Measurements from ENCODE around the gene COL20A1. TPM values are rescaled to one million over a fixed set of nuclear protein-coding genes. Genes with fewer than 3 reads are reported as not detected.

Gene COL20A1
- total RNA-seq, 1 experiment from 2014 or later = 2.3 TPM

- no peak overlapping the region for H2AFZ ChIP-seq (ENCODE audit: low read length)
- H3K4ac ChIP-seq (ENCODE audit: low read depth, low read length) = no peak overlapping the region
- H3K4me2 ChIP-seq (ENCODE audit: insufficient read depth, insufficient read length, low read length) = no peak overlapping the region
- Mint-ChIP-seq H3K36me3 (ENCODE audit: insufficient read depth in 1 of 3, low read depth in 3 of 3) (no peaks in the 10 kb centered on the region), H3K9me3 (no peaks in the 10 kb centered on the region), H3K27me3 (ENCODE audit: low read depth) (peaks cover 24% of the 10 kb centered on the region), H3K4me3 (no peak overlapping the region), H3K4me1 (peaks cover 2 to 19% of the 10 kb centered on the region in 2 experiments; a peak in 3 of 4 replicates), H3K27ac (no peak overlapping the region)
- no peak overlapping the region for H3K18ac ChIP-seq (ENCODE audit: insufficient read length, low read depth, low read length)
- H3K27ac ChIP-seq (ENCODE audit: insufficient read length, low read depth, low read length) = no peak overlapping the region
- no peak for DNase-seq
- H2BK5ac ChIP-seq (ENCODE audit: insufficient read length, low read length) = no peak overlapping the region
- no peak overlapping the region for H2BK12ac ChIP-seq (ENCODE audit: insufficient read length, low read depth, low read length)
- H4K91ac ChIP-seq (ENCODE audit: insufficient read length, low read depth, low read length) = no peak overlapping the region
- no CpG with 5 or more reads among the region's 18 CpGs for whole genome bisulfite sequencing (ENCODE audit: extremely low coverage, insufficient read length, low lambda C conversion rate)
- no peaks in the 10 kb centered on the region for H3K79me1 ChIP-seq (ENCODE audit: insufficient read depth, low read depth, low read length, poor library complexity, severe bottlenecking)
- H4K8ac ChIP-seq (replicated peaks; ENCODE audit: insufficient read length, low read depth, low read length) = no peak overlapping the region
- H3K4me1 ChIP-seq (ENCODE audit: insufficient read depth, low read length) = no peaks in the 10 kb centered on the region; the same call in 1 of the 2 replicates
- no peak overlapping the region for H3K9ac ChIP-seq (ENCODE audit: extremely low read depth, insufficient read length, low read length)
- H3K27me3 ChIP-seq (ENCODE audit: insufficient read depth, low read length) = no peaks in the 10 kb centered on the region
- no peak overlapping the region for H2AK5ac ChIP-seq (ENCODE audit: insufficient read length, low read length)
- H4K5ac ChIP-seq (ENCODE audit: insufficient read length, low read depth, low read length) = no peak overlapping the region
- no peak overlapping the region for H3K56ac ChIP-seq (ENCODE audit: insufficient read length, low read depth, low read length)
- no peaks in the 10 kb centered on the region for H3K23me2 ChIP-seq (ENCODE audit: insufficient read length, low read depth, low read length, poor library complexity, severe bottlenecking)
- no peak overlapping the region for H2BK20ac ChIP-seq (ENCODE audit: low read depth, low read length, poor library complexity, severe bottlenecking)
- H2BK120ac ChIP-seq (ENCODE audit: low read depth, low read length, poor library complexity, severe bottlenecking) = no peak overlapping the region
- no peaks in the 10 kb centered on the region for H3K9me3 ChIP-seq (ENCODE audit: control insufficient read depth, low read depth, low read length)
- no peak overlapping the region for H3K14ac ChIP-seq (ENCODE audit: insufficient read depth, low read length)
- no peak overlapping the region for H3K23ac ChIP-seq (ENCODE audit: insufficient read length, low read depth, low read length)
- no peak overlapping the region for H3T11ph ChIP-seq (ENCODE audit: low read length)
- H2BK15ac ChIP-seq (ENCODE audit: low read depth, low read length) = no peak overlapping the region
- H3K79me2 ChIP-seq (ENCODE audit: insufficient read depth, low read length) = no peaks in the 10 kb centered on the region
- no peaks in the 10 kb centered on the region for H4K20me1 ChIP-seq (ENCODE audit: control insufficient read depth, insufficient read depth, insufficient read length)
- no peak for TF ChIP-seq CTCF (conservative IDR thresholded peaks at IDR 0.05)
Measured at GRCh38 chr20:63296531-63297299, 3.7 kb downstream of the COL20A1 start.

Data from H9 (cell line).